ENCODE results near the gene PLXNA4.
A peak's percentile ranks its signal among the peaks of the same experiment; 100 is the strongest.

PLXNA4 gene

GRCh38 chr7:132255898-132256297 lies 320.4 kb downstream of the PLXNA4 start:
- peak; percentile 77 for DNase-seq

GRCh38 chr7:132255115-132255797 lies 321.0 kb downstream of the PLXNA4 start:
- DNase-seq = no peak

DNA sequence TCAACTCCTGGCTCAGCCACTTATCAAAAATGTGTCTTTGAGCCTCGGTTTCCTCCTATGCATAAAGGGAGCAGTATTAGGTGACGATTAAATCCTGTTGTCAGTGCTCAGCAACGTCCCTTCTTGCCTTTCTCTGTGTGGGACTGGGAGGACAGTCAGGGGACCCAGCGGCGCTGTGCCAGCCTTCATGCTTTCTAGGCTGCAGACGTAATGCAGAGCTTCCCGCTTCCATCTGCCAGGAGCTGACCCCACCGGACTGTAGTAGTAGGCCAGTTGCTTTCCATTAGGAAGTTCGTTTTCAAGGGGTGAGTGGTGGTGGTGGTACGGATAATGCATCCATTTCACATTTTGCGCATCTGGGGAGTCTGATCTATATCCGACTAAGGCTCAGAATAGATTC lies 321.8 kb downstream of the PLXNA4 start:
- no peak for DNase-seq

GRCh38 chr7:132252793-132253100 lies 323.5 kb downstream of the PLXNA4 start:
- no peak for DNase-seq

DNA sequence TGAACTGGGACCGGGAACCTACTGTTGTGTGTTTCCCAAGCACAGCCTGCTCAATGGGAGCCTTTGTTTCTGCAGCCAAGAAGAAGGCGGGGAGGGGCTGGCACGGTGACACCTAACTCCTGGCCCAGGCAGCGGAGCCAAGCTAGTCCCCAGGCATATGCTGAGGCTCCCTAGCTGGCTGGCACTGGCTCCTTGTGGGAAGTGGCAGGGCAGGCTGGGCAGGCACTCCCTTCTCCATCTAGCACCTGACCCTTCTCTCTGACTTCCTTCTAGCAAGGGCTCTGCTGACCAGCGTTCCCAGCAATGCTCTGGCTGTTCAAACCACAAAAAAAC lies 325.0 kb downstream of the PLXNA4 start:
- DNase-seq = peak; percentile 51

DNA sequence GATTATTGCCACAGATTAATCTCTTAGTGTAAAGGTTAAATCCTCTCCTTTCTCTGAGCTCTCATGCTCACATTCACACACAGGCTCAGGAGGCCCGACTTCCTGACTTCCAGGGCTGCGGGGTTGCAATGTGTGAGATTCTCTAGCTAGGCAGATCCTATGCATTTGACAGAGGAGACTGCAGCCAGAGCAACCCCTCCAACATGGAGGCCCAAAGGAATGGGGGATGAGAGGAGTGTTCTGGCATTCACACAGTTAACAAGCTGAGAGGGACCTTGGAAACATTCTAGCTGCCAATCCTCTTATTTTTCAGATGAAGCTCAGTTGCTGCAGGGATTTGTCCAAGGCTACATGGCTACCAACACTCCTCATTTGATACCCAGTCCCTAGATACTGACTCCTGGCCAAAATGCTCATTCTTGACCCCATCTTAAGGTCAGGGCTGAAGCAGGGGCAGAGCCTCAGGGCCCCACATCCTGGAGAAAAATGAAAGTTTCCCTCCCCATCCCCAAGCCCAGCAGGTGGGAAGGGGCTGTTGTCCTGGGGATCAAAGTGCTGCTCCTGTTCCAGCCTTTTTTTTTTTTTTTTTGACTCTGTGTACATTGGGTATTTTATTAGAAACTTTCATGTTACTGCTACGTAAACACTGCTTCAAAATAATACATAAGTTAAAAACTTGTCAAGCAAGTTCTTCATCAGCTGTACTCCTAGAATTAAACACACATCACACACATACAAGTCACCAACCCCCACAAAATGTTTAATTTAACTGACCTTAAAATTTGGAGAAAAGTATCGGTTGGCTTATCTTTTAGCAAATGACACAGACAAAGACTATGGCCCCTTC lies 325.6 kb downstream of the PLXNA4 start:
- DNase-seq = no peak

DNA sequence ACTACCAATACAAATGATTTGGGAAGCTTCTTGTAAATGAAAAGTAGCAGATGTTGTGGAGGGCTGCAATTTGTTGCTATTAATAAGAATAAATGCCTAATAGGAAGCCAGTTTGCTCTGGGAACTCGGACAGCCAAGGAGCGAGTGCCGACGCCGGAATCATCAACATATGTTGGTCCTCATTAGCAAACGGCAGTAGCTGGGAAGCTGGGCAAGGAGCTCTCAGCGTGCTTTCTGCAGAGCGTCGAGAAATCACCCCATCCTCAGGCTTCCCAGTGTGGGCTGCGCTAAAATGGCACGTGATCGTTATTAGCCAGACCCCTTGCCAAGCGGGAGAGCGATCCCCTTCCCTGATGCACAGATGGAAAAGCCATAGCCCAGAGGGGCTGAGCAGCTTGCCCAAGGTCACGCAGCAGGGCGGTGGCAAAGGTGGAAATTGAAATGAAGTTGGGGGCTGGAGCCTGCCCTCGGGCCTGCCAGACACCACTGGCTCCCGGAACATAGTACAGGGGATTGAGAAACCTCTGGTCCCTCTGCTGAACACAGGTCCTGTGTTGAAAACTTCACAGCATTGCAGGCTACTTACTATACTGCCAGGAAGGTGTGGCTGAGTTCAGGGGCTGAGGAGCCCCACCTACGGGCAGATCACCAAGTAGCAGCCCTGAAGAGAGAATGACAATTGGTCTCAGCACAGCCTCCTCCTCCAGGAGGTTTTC lies 326.9 kb downstream of the PLXNA4 start:
- peak; percentile 3 for DNase-seq

- no peak for DNase-seq
These were observed 327.4 kb downstream of the PLXNA4 start for GRCh38 chr7:132248841-132249240.

GRCh38 chr7:132247995-132248618 lies 328.2 kb downstream of the PLXNA4 start:
- DNase-seq = no peak

GRCh38 chr7:132246591-132246990 lies 329.7 kb downstream of the PLXNA4 start:
- DNase-seq = no peak

- DNase-seq = no peak
These were observed 330.7 kb downstream of the PLXNA4 start for GRCh38 chr7:132245539-132245938.

- no peak for DNase-seq
These were observed 331.3 kb downstream of the PLXNA4 start for GRCh38 chr7:132244903-132245480.

DNA sequence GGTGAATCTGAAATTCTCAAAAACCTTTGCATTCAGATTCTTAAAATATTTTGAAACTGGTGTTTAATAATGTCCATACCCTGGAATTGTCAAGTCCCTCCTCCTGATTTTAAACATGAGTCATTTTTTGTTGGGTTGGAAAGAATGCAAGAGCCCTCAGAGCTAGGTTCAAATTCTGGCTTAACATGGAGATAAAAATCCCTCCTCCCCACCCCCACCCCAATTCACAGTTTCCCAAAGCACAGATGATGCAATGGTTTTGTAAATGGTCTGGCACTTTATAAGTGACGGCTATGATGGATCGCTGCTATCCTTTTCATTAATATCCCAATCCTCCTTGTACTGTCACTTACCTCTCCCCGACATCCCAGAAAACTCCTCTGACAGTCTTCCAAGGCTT lies 332.8 kb downstream of the PLXNA4 start:
- no peak for DNase-seq

DNA sequence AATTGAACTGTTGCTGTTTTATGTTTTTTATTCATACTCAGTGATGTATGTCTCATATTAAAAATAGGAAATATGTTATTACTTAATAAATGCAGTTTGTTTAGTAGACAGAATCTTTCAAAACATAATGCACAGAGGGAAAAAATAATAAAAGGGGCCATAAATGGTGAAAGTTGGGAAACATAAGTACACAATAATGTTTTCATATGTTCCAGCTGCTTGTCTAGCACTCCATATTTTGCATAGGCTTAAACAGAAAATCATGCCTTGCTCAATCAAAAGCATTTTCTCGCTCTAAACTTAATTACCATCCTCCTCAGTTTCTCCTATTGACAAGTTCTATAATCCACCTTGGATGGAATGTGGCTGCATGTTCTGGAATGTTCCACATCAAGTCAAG lies 333.2 kb downstream of the PLXNA4 start:
- no peak for DNase-seq

GRCh38 chr7:132242192-132242812 lies 334.0 kb downstream of the PLXNA4 start:
- no peak for DNase-seq

DNA sequence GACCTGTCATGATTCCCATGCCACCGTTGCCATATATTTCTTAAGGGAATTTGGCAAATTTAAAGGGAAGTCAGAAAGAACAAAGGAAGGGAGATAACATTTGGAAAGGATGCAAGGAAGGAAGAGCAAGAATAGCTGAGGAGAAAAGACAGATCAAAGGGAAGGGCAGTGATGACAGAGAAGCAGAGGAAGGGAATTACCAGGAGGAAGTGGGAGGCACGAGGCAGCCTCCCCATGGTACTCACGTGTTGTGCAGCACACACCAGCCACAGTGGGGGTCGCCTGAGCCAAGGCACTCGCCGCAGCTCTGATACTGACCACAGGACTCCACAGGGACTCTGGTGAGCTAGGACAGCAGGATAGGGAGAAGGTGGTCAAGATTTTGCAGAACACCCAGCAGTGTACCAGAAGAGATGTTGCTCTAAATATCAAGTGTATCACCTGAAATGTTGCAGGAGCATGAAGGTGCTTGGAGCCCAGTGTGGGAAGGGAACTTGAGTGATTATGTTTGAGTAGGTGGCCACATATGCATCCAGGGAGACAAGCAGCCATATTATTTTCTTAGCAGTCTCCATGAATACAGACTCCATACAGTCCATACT lies 335.3 kb downstream of the PLXNA4 start:
- DNase-seq = no peak

DNA sequence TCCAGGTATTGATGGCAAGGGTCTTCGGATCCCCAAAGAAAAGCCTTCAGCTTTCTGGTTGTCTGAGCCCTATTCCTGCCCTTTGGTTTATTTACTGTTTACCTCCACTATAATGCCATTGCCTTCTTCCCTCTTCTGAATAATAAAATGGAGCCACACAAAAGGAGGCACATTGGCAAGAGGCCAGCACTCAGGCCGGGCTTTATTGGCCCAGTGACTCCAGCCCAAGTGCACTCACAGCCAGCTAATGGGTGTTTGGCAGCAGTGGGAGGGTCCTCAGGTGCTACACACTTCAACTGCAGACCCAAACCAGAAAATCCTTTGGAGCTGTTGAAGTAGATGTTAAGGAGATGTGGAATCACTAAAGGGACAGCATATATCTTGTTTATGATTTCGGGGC lies 336.0 kb downstream of the PLXNA4 start:
- DNase-seq = peak; percentile 84

DNA sequence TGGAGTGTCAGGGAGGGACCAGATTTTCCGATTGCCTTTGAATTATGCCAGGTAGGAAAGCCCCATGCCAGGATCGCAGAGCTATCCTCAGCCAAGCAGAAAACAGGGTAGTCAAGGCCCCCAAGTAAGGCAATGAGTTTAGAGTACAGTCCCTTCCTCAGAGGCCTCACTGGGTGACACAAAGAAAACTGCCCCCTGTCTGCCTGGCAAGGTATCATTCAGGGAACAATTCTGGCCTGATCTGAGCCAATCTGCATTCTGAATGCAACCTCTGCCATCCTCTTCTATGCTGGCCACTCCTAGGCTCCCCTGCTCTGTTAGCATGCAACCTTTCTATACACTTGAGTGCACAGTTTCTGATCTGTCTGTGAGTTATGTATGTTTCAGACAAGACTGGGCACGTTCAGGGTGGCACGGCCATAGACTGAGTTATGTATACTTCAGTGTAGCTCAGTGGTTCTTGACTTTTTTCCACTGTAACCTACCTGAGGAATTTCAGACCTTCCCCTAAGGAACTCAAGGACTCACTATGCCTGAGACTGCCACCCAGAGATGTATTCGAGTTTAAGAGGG lies 336.8 kb downstream of the PLXNA4 start:
- peak; percentile 58 for DNase-seq

DNA sequence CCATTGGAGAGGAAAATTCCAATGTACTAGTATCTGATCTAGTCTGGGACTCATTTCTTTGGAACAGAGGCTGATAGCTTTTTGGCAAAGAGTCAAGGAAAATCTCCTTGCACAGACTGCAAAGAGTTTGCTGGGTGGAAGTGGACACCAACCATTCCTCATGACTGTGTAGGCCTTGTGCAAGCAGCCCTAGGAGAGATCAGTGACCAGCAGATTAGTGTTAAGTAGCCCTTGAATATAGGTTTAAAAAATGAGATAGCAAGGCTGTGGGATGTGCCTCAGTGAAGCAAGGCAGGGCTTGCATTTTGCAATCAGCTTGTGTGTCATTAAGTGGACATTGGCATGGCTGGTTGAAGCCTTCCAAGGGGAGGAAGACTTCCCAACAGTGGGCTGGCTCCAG lies 341.6 kb downstream of the PLXNA4 start:
- no peak for DNase-seq

DNA sequence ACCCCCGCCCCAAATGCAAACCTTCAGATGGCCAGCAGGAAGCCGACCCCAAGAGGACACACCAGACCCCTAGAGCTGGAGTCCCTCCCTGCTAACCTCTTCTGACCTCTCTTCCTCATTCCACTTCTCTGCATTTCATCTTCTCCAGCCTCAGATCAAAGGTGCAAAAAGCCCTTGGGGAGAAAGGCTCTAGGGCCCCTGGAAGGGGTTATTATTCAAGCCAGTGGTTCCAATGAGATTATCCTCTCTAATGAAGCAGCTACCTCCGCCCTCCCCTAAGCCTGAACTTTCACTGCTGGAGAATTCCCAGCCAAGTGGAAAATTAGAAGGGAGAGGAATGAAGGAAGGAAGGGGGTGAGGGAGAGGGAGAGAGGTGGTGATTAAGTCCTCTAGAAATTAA lies 343.9 kb downstream of the PLXNA4 start:
- DNase-seq = no peak

- no peak for DNase-seq
These were observed 345.8 kb downstream of the PLXNA4 start for GRCh38 chr7:132230462-132230861.

DNA sequence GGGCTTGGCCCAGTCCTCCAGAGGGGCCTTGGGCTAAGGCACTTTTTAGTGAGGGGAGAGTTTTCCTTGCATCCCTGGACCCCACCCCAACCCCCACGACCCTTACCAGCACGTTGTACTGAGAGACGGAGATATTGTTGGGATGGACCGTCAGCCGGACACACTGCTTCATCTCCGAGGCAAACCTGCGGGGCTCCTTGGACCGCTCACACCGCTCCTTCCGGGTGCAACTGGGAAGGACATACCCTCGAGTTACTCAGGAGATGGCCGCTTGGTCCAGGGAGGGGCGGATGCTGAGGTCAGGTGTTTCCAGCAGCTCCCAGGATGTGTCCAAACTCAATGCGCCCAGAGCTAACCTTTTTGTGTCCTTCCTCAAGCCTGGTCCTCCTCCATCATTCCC lies 348.0 kb downstream of the PLXNA4 start:
- no peak for DNase-seq

Measured in NCI-H345 (cell line).